Measurements from ENCODE around the gene ZDHHC6.
"Not testable (repeated sequence)": the region's sequence is repeated elsewhere in the genome, so short reads cannot be mapped to it uniquely, and the experiment has no call there.

Gene ZDHHC6

DNA sequence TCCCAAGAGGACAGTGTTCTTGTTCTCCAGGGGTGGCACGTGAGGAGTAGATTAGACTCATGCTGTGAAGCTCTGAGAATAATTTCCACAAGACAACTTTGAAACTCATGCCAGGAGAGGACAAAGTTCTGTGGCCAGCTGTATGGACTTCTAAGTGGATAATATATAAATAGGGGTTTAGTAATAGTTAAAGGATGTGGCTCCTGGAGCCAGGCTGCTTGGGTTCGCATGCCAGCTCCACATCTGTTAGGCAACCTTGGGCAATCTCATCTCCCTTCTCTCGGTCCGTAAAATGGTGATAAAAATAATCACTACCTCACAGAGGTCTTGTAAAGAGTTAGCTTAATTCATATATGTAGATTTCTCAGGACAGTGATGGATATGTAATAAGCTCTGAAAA lies 37.0 kb downstream of the ZDHHC6 start:
- H3K9me3 ChIP-seq (replicated peaks; ENCODE audit: insufficient read depth, low read length) = no peaks in the 10 kb centered on the region
- no peaks in the 10 kb centered on the region for H4K20me1 ChIP-seq (ENCODE audit: insufficient read depth, low read length)
- no peak for DNase-seq
- H3K9me2 ChIP-seq (replicated peaks; ENCODE audit: insufficient read depth, low read length) = no peaks in the 10 kb centered on the region
- no peaks in the 10 kb centered on the region for H3K36me3 ChIP-seq (replicated peaks; ENCODE audit: insufficient read depth, low read length)
- no peak overlapping the region for H2AFZ ChIP-seq (ENCODE audit: low read length)
- H3K4me3 ChIP-seq (ENCODE audit: low read length) = no peak overlapping the region
- H3K27ac ChIP-seq (ENCODE audit: low read length) = no peak overlapping the region
- H3K4me2 ChIP-seq (ENCODE audit: low read depth, low read length) = no peak overlapping the region
- no peaks in the 10 kb centered on the region for H3F3A ChIP-seq (ENCODE audit: insufficient read depth, low read length)
- H3K4me1 ChIP-seq (ENCODE audit: low read length) = no peaks in the 10 kb centered on the region
- H3K27me3 ChIP-seq (replicated peaks; ENCODE audit: insufficient read depth, low read length) = no peaks in the 10 kb centered on the region
- no peak overlapping the region for H3K9ac ChIP-seq (ENCODE audit: low read length)
- no peaks in the 10 kb centered on the region for H3K79me2 ChIP-seq (ENCODE audit: low read length)
- TF ChIP-seq EZH2phosphoT487 (IDR thresholded peaks at IDR 0.05; ENCODE audit: low read length) = no peak
- no peak for TF ChIP-seq CTCF (IDR thresholded peaks at IDR 0.05; ENCODE audit: low read length)
- no peak for TF ChIP-seq EZH2 (optimal IDR thresholded peaks at IDR 0.05; ENCODE audit: low read depth, low read length)

DNA sequence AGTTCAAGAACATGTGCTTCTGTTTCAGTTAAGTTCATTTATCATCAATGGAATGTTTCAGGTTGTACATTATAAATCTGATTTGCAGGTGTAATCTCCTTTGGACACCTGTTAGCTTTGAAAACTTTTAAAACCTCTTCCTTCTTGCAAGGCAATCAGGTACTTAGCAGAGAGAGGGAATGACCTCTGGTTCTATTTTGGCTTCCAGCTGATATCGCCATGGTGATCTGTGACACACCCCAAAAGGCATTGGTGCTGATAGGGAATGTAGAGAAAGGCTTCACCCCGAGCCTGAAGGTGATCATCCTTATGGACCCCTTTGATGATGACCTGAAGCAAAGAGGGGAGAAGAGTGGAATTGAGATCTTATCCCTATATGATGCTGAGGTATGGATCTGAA lies 37.4 kb downstream of the ZDHHC6 start:
- Histone ChIP-seq H3K4me1 (ENCODE audit: low read length) (no peaks in the 10 kb centered on the region), H3K4me3 (ENCODE audit: low read length) (no peak overlapping the region), H3K27me3 (replicated peaks; ENCODE audit: insufficient read depth, low read length) (no peaks in the 10 kb centered on the region), H2AFZ (ENCODE audit: low read length) (no peak overlapping the region), H3K27ac (ENCODE audit: low read length) (no peak overlapping the region), H3K9ac (ENCODE audit: low read length) (no peak overlapping the region), H3K9me3 (replicated peaks; ENCODE audit: insufficient read depth, low read length) (no peaks in the 10 kb centered on the region), H3K4me2 (ENCODE audit: low read depth, low read length) (no peak overlapping the region), H3K9me2 (replicated peaks; ENCODE audit: insufficient read depth, low read length) (no peaks in the 10 kb centered on the region), H3K36me3 (replicated peaks; ENCODE audit: insufficient read depth, low read length) (no peaks in the 10 kb centered on the region), H3K79me2 (ENCODE audit: low read length) (no peaks in the 10 kb centered on the region), H4K20me1 (ENCODE audit: insufficient read depth, low read length) (no peaks in the 10 kb centered on the region), H3F3A (ENCODE audit: insufficient read depth, low read length) (no peaks in the 10 kb centered on the region)
- DNase-seq = no peak
- TF ChIP-seq EZH2 (optimal IDR thresholded peaks at IDR 0.05; ENCODE audit: low read depth, low read length) (no peak), CTCF (IDR thresholded peaks at IDR 0.05; ENCODE audit: low read length) (no peak), EZH2phosphoT487 (IDR thresholded peaks at IDR 0.05; ENCODE audit: low read length) (no peak)

- Histone ChIP-seq H2AFZ (ENCODE audit: low read length) (no peak overlapping the region), H3K27me3 (replicated peaks; ENCODE audit: insufficient read depth, low read length) (no peaks in the 10 kb centered on the region), H3K79me2 (ENCODE audit: low read length) (no peaks in the 10 kb centered on the region), H3K4me3 (ENCODE audit: low read length) (no peak overlapping the region), H3K4me2 (ENCODE audit: low read depth, low read length) (no peak overlapping the region), H3K9ac (ENCODE audit: low read length) (no peak overlapping the region), H3K9me2 (replicated peaks; ENCODE audit: insufficient read depth, low read length) (no peaks in the 10 kb centered on the region), H3K9me3 (replicated peaks; ENCODE audit: insufficient read depth, low read length) (no peaks in the 10 kb centered on the region), H3K36me3 (replicated peaks; ENCODE audit: insufficient read depth, low read length) (no peaks in the 10 kb centered on the region; the same call in 1 of the 2 replicates), H4K20me1 (ENCODE audit: insufficient read depth, low read length) (no peaks in the 10 kb centered on the region), H3K27ac (ENCODE audit: low read length) (no peak overlapping the region), H3F3A (ENCODE audit: insufficient read depth, low read length) (no peaks in the 10 kb centered on the region), H3K4me1 (ENCODE audit: low read length) (no peaks in the 10 kb centered on the region)
- no peak for TF ChIP-seq CTCF (IDR thresholded peaks at IDR 0.05; ENCODE audit: low read length)
- TF ChIP-seq EZH2phosphoT487 (IDR thresholded peaks at IDR 0.05; ENCODE audit: low read length) = no peak
- TF ChIP-seq EZH2 (optimal IDR thresholded peaks at IDR 0.05; ENCODE audit: low read depth, low read length) = no peak
- no peak for DNase-seq
Observed at GRCh38 chr10:112407696-112408095, 39.0 kb downstream of the ZDHHC6 start.

GRCh38 chr10:112406806-112407205 lies 39.9 kb downstream of the ZDHHC6 start:
- not testable (repeated sequence) for H3K4me1 ChIP-seq (ENCODE audit: low read length); H3K4me2 ChIP-seq (ENCODE audit: low read depth, low read length); H3F3A ChIP-seq (ENCODE audit: insufficient read depth, low read length); H3K36me3 ChIP-seq (replicated peaks; ENCODE audit: insufficient read depth, low read length); H3K27me3 ChIP-seq (replicated peaks; ENCODE audit: insufficient read depth, low read length); H3K27ac ChIP-seq (ENCODE audit: low read length); H2AFZ ChIP-seq (ENCODE audit: low read length); H3K9me2 ChIP-seq (replicated peaks; ENCODE audit: insufficient read depth, low read length); H3K9ac ChIP-seq (ENCODE audit: low read length); DNase-seq; H4K20me1 ChIP-seq (ENCODE audit: insufficient read depth, low read length); H3K9me3 ChIP-seq (replicated peaks; ENCODE audit: insufficient read depth, low read length); H3K4me3 ChIP-seq (ENCODE audit: low read length); H3K79me2 ChIP-seq (ENCODE audit: low read length)
